ENCODE measurements around the gene SPG7.

SPG7 gene

DNA sequence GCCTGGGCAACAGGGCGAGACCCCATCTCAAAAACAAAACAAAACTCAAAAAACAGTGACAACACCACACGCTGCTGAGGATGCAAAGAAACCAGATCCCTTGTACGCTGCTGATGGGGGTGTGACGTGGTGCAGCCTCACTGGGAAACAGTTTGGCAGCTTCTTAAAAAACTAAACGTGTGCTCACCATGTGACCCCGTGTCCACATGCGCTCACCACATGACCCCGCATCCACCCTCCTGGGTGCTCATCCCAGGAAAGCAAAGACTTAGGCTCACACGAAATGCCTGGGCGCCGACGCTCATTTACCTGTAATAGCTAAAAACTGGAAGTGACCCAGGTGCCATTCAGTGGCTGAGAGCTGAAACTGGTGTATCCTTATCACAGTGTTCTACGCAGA, 32.4 kb downstream of the SPG7 start:
- no peaks in the 10 kb centered on the region for H3K4me1 ChIP-seq (ENCODE audit: control insufficient read depth, insufficient read depth, low read length)
- TF ChIP-seq ZNF600 (tag by site-specific recombination; IDR thresholded peaks at IDR 0.05) (no peak), BCL11B (tag by site-specific recombination; IDR thresholded peaks at IDR 0.05; ENCODE audit: low read depth) (no peak)
- no peaks in the 10 kb centered on the region for H3K9me3 ChIP-seq (ENCODE audit: control insufficient read depth, insufficient read depth, low read depth, low read length)
- H3K27ac ChIP-seq (ENCODE audit: extremely low read depth, low read depth, low read length) = no peak overlapping the region
- H3K36me3 ChIP-seq (ENCODE audit: control insufficient read depth in 2 of 2, insufficient read depth in 1 of 2, low read length in 2 of 2) = peaks cover 0 to 82% of the 10 kb centered on the region in 2 experiments; a peak in 2 of 3 replicates
- ChIA-PET CTCF (interaction anchor here (1.1 kb wide), 1 partner anchor 17 kb away, joined by 6 read pairs; no protein-coding TSS in a partner anchor), POLR2A (no interaction called here)
- H3K4me3 ChIP-seq (ENCODE audit: low read depth, low read length) = no peak overlapping the region

- Histone ChIP-seq H3K9me3 (ENCODE audit: control insufficient read depth, insufficient read depth, low read depth, low read length) (no peaks in the 10 kb centered on the region), H3K4me3 (ENCODE audit: low read depth, low read length) (no peak overlapping the region), H3K4me1 (ENCODE audit: control insufficient read depth, insufficient read depth, low read length) (no peaks in the 10 kb centered on the region), H3K36me3 (ENCODE audit: control insufficient read depth in 2 of 2, insufficient read depth in 1 of 2, low read length in 2 of 2) (peaks cover 7 to 84% of the 10 kb centered on the region in 2 experiments; a peak in 2 of 3 replicates), H3K27ac (ENCODE audit: extremely low read depth, low read depth, low read length) (no peak overlapping the region)
- ChIA-PET POLR2A (interaction anchor here (0.5 to 1.3 kb wide), 2 partner anchors 34 to 65 kb away, joined by 4 read pairs; partner anchors contain the start of gene SPG7), CTCF (interaction anchor here (0.8 kb wide), 1 partner anchor 17 kb away, joined by 5 read pairs; no protein-coding TSS in a partner anchor)
- TF ChIP-seq ZNF239 (tag by site-specific recombination; IDR thresholded peaks at IDR 0.05) (no peak), ZIC2 (tag by site-specific recombination; IDR thresholded peaks at IDR 0.05) (peak; percentile 88), ZNF184 (tag by site-specific recombination; IDR thresholded peaks at IDR 0.05) (no peak), ZNF335 (tag by site-specific recombination; conservative IDR thresholded peaks at IDR 0.05) (no peak), ZNF791 (tag by site-specific recombination; IDR thresholded peaks at IDR 0.05) (no peak), TCF7L2 (IDR thresholded peaks at IDR 0.05; ENCODE audit: borderline replicate concordance, low read depth, low read length) (no peak), OSR2 (tag by site-specific recombination; IDR thresholded peaks at IDR 0.05) (no peak), YY1 (tag by site-specific recombination; IDR thresholded peaks at IDR 0.05) (no peak), ZNF692 (tag by site-specific recombination; IDR thresholded peaks at IDR 0.05) (no peak)
- TF ChIP-seq, protein P1, sequence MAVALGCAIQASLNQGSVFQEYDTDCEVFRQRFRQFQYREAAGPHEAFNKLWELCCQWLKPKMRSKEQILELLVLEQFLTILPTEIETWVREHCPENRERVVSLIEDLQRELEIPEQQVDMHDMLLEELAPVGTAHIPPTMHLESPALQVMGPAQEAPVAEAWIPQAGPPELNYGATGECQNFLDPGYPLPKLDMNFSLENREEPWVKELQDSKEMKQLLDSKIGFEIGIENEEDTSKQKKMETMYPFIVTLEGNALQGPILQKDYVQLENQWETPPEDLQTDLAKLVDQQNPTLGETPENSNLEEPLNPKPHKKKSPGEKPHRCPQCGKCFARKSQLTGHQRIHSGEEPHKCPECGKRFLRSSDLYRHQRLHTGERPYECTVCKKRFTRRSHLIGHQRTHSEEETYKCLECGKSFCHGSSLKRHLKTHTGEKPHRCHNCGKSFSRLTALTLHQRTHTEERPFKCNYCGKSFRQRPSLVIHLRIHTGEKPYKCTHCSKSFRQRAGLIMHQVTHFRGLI (tag by site-specific recombination; IDR thresholded peaks at IDR 0.05) = peak; percentile 36; the same call in 1 of the 2 replicates
- TF ChIP-seq, protein P2, sequence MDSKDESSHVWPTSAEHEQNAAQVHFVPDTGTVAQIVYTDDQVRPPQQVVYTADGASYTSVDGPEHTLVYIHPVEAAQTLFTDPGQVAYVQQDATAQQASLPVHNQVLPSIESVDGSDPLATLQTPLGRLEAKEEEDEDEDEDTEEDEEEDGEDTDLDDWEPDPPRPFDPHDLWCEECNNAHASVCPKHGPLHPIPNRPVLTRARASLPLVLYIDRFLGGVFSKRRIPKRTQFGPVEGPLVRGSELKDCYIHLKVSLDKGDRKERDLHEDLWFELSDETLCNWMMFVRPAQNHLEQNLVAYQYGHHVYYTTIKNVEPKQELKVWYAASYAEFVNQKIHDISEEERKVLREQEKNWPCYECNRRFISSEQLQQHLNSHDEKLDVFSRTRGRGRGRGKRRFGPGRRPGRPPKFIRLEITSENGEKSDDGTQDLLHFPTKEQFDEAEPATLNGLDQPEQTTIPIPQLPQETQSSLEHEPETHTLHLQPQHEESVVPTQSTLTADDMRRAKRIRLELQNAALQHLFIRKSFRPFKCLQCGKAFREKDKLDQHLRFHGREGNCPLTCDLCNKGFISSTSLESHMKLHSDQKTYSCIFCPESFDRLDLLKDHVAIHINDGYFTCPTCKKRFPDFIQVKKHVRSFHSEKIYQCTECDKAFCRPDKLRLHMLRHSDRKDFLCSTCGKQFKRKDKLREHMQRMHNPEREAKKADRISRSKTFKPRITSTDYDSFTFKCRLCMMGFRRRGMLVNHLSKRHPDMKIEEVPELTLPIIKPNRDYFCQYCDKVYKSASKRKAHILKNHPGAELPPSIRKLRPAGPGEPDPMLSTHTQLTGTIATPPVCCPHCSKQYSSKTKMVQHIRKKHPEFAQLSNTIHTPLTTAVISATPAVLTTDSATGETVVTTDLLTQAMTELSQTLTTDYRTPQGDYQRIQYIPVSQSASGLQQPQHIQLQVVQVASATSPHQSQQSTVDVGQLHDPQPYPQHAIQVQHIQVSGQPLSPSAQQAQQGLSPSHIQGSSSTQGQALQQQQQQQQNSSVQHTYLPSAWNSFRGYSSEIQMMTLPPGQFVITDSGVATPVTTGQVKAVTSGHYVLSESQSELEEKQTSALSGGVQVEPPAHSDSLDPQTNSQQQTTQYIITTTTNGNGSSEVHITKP (tag by site-specific recombination; IDR thresholded peaks at IDR 0.05) = no peak
These were observed 33.6 kb downstream of the SPG7 start for GRCh38 chr16:89541792-89542191.

DNA sequence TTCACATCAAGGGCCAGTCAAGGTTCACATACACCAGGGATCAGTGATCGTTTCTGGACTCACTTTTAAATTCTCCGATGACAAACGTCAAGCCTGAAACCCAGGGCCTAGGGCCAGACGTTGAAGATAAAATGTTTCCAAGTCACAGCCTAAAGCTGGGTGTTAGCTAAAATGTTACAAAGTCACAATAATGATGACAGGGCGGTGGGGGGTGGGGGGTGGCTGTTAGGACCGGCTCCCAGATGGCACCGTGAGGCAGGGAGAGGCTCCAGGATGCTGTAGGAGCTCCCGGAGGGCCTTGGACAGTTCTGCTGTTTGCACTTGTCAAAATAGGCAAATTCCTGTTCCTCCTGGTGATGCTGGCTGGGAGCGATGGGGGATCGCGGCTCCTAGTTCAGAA, 35.9 kb downstream of the SPG7 start:
- CTCF ChIA-PET = interaction anchor here (0.6 kb wide), 1 partner anchor 367 kb away, joined by 4 read pairs; no protein-coding TSS in a partner anchor
- H3K4me1 ChIP-seq (ENCODE audit: control insufficient read depth, insufficient read depth, low read length) = no peaks in the 10 kb centered on the region
- TF ChIP-seq ZNF76 (tag by site-specific recombination; IDR thresholded peaks at IDR 0.05; ENCODE audit: borderline replicate concordance, low read depth) (no peak), ZNF776 (tag by site-specific recombination; IDR thresholded peaks at IDR 0.05; ENCODE audit: borderline replicate concordance) (no peak)
- peaks cover 7 to 84% of the 10 kb centered on the region in 2 experiments; a peak in 2 of 3 replicates for H3K36me3 ChIP-seq (ENCODE audit: control insufficient read depth in 2 of 2, insufficient read depth in 1 of 2, low read length in 2 of 2)
- no peak overlapping the region for H3K27ac ChIP-seq (ENCODE audit: extremely low read depth, low read depth, low read length)
- H3K9me3 ChIP-seq (ENCODE audit: control insufficient read depth, insufficient read depth, low read depth, low read length) = no peaks in the 10 kb centered on the region
- H3K4me3 ChIP-seq (ENCODE audit: low read depth, low read length) = no peak overlapping the region
- POLR2A ChIA-PET = no interaction called here

All from HEK293 (cell line).